HepG2 (cell line): ENCODE data around the gene TRMT10C. TPM values are rescaled to one million over a fixed set of nuclear protein-coding genes. Genes with fewer than 3 reads are reported as not detected.
A peak's percentile ranks its signal among the peaks of the same experiment; 100 is the strongest.

Source experiments
- AHR ChIP-seq: IDR thresholded peaks from 2 replicates; pipeline ENCODE4 v1.6.1; 2018; ENCODE audit warnings: missing genetic modification reagents, missing compliant biosample characterization
- EED ChIP-seq: sonication (generic); formaldehyde crosslinking; IDR thresholded peaks from 2 replicates; pipeline ENCODE4 v1.5.0; 2020; ENCODE audit warnings: mild to moderate bottlenecking, missing genetic modification reagents
- GTF3A ChIP-seq: sonication (generic); formaldehyde crosslinking; conservative IDR thresholded peaks from 2 replicates; pipeline ENCODE4 v1.4.0; 2020; ENCODE audit warnings: mild to moderate bottlenecking, missing genetic modification reagents
- HDAC6 ChIP-seq: fragments of 200-600 bp; sonication (generic); IDR thresholded peaks from 2 replicates; pipeline ENCODE4 v1.7.0; 2017; ENCODE audit warnings: mild to moderate bottlenecking, antibody characterized with exemption, low read length, low read depth
- NCOR1 ChIP-seq: fragments of 200-600 bp; sonication (generic); IDR thresholded peaks from 2 replicates; pipeline ENCODE4 v1.7.0; 2017; ENCODE audit warnings: antibody characterized with exemption, low read length, borderline replicate concordance
- PHB2 ChIP-seq: fragments of 450-650 bp; IDR thresholded peaks from 2 replicates; pipeline ENCODE4 v1.6.1; 2018; ENCODE audit not compliant: partially characterized antibody
- ZBTB37 ChIP-seq: sonication (generic); formaldehyde crosslinking; IDR thresholded peaks from 2 replicates; pipeline ENCODE4 v1.4.0; 2020; ENCODE audit warnings: mild to moderate bottlenecking, missing genetic modification reagents
- ZNF234 ChIP-seq: sonication (generic); formaldehyde crosslinking; conservative IDR thresholded peaks from 2 replicates; pipeline ENCODE4 v1.5.1; 2020; ENCODE audit warnings: mild to moderate bottlenecking, missing genetic modification reagents
- ZNF3 ChIP-seq: IDR thresholded peaks from 2 replicates; pipeline ENCODE4 v1.7.0; 2017; ENCODE audit warnings: inconsistent platforms
- ZNF317 ChIP-seq: sonication (generic); formaldehyde crosslinking; IDR thresholded peaks from 2 replicates; pipeline ENCODE4 v1.5.0; 2020; ENCODE audit warnings: mild to moderate bottlenecking, missing genetic modification reagents
- ZNF503 ChIP-seq: sonication (generic); formaldehyde crosslinking; IDR thresholded peaks from 2 replicates; pipeline ENCODE4 v1.4.0; 2020; ENCODE audit warnings: missing genetic modification reagents
- ZNF550 ChIP-seq: sonication (generic); formaldehyde crosslinking; IDR thresholded peaks from 2 replicates; pipeline ENCODE4 v1.4.0; 2020; ENCODE audit warnings: mild to moderate bottlenecking, missing genetic modification reagents, borderline replicate concordance
- ZNF562 ChIP-seq: sonication (generic); formaldehyde crosslinking; IDR thresholded peaks from 2 replicates; pipeline ENCODE4 v1.8.0; 2022; ENCODE audit warnings: missing genetic modification reagents, borderline replicate concordance
- ZNF597 ChIP-seq: sonication (generic); formaldehyde crosslinking; IDR thresholded peaks from 2 replicates; pipeline ENCODE4 v1.5.0; 2020; ENCODE audit warnings: missing genetic modification reagents
- ZNF710 ChIP-seq: sonication (generic); formaldehyde crosslinking; IDR thresholded peaks from 2 replicates; pipeline ENCODE4 v1.5.0; 2020; ENCODE audit warnings: mild to moderate bottlenecking, missing genetic modification reagents, borderline replicate concordance
- ZNF782 ChIP-seq: sonication (generic); formaldehyde crosslinking; IDR thresholded peaks from 2 replicates; pipeline ENCODE4 v1.4.0; 2020; ENCODE audit warnings: missing genetic modification reagents, mild to moderate bottlenecking, borderline replicate concordance
- ZNF879 ChIP-seq: sonication (generic); formaldehyde crosslinking; IDR thresholded peaks from 2 replicates; pipeline ENCODE4 v1.8.1; 2023; ENCODE audit warnings: missing genetic modification reagents
- ZSCAN5A ChIP-seq: sonication (generic); formaldehyde crosslinking; IDR thresholded peaks from 2 replicates; pipeline ENCODE4 v1.8.0; 2022; ENCODE audit warnings: mild to moderate bottlenecking, missing genetic modification reagents, borderline replicate concordance
- polyA plus RNA-seq, 8 experiments: library from polyadenylated mRNA; depleted of rRNA in 3 of 8; stranded (reverse) in 7 of 8; unstranded in 1 of 8; fragments of >200 nt; fragmentation: Illumina TruSeq in 4 of 8; extraction: Trizol in 4 of 8; gene quantifications; 2 replicates each; pipeline versions ENCODE4 v1.2.1 to v1.2.3, GENCODE V29; 2011 to 2016; ENCODE audit warnings: low read depth in 4 of 8, missing spikeins in 1 of 8, mixed read lengths in 1 of 8; ENCODE audit not compliant: insufficient read depth in 1 of 8
- total RNA-seq, 5 experiments: library from RNA; depleted of rRNA; stranded (reverse); fragments of >200 nt; fragmentation: Illumina TruSeq; extraction: Trizol; gene quantifications; 2 replicates each; pipeline ENCODE4 v1.2.3, GENCODE V29; 2016; ENCODE audit warnings: low read depth in 1 of 5

Gene TRMT10C
- total and polyA plus RNA-seq, 2 of the 13 experiments (the other 11 are each of a cell fraction or from before 2014, with no cell fraction given), result 10.8 to 39.2 TPM

GRCh38 chr3:101548527-101549105 is 13.1 kb upstream of the TRMT10C start (continued):
- TF ChIP-seq ZNF317 (CRISPR knock-in tag) (no peak), ZNF234 (no peak), ZNF597 (CRISPR knock-in tag) (no peak), ZNF782 (CRISPR knock-in tag) (no peak), HDAC6 (no peak), EED (no peak), ZNF710 (no peak; the same call in 1 of the 2 replicates), ZBTB37 (peak; percentile 65; the same call in 1 of the 2 replicates), ZSCAN5A (CRISPR knock-in tag) (no peak), PHB2 (no peak), ZNF879 (CRISPR knock-in tag) (no peak), ZNF562 (CRISPR knock-in tag) (no peak), ZNF550 (CRISPR knock-in tag) (no peak), NCOR1 (no peak), ZNF3 (CRISPR knock-in tag) (no peak), GTF3A (CRISPR knock-in tag) (no peak), AHR (no peak), ZNF503 (CRISPR knock-in tag) (peak; percentile 57; the same call in 1 of the 2 replicates)
